ENCODE results near the gene ADAMTSL5. TPM values are rescaled to one million over a fixed set of nuclear protein-coding genes. Genes with fewer than 3 reads are reported as not detected.

ADAMTSL5 gene
- total and polyA plus RNA-seq, 2 of the 13 experiments (the other 11 are each of a cell fraction or from before 2014, with no cell fraction given), result 0.60 to 2.7 TPM

- TF ChIP-seq POLR2G (IDR thresholded peaks at IDR 0.05; ENCODE audit: low read depth, low read length) (no peak), IRF2 (CRISPR knock-in tag; IDR thresholded peaks at IDR 0.05) (no peak), FOXO4 (CRISPR knock-in tag; conservative IDR thresholded peaks at IDR 0.05) (no peak), ZNF430 (CRISPR knock-in tag; IDR thresholded peaks at IDR 0.05) (no peak), ZNF737 (CRISPR knock-in tag; IDR thresholded peaks at IDR 0.05; ENCODE audit: borderline replicate concordance) (no peak), RFX1 (IDR thresholded peaks at IDR 0.05) (no peak), ZGPAT (CRISPR knock-in tag; IDR thresholded peaks at IDR 0.05) (no peak), HOXA5 (CRISPR knock-in tag; IDR thresholded peaks at IDR 0.05) (no peak), MAF1 (CRISPR knock-in tag; IDR thresholded peaks at IDR 0.05; ENCODE audit: borderline replicate concordance) (no peak), NR0B2 (CRISPR knock-in tag; IDR thresholded peaks at IDR 0.05) (no peak), PITX1 (CRISPR knock-in tag; IDR thresholded peaks at IDR 0.05) (no peak), ZNF746 (CRISPR knock-in tag; IDR thresholded peaks at IDR 0.05) (no peak), ZNF619 (CRISPR knock-in tag; IDR thresholded peaks at IDR 0.05) (no peak), KLF12 (CRISPR knock-in tag; IDR thresholded peaks at IDR 0.05; ENCODE audit: borderline replicate concordance) (no peak), ZNF761 (CRISPR knock-in tag; conservative IDR thresholded peaks at IDR 0.05) (no peak), ZNF260 (CRISPR knock-in tag; IDR thresholded peaks at IDR 0.05; ENCODE audit: borderline replicate concordance, low read depth) (no peak), SP1 (IDR thresholded peaks at IDR 0.05) (no peak), SP1 (CRISPR knock-in tag; IDR thresholded peaks at IDR 0.05) (peak; percentile 64; the same call in 1 of the 2 replicates), EZH2 (conservative IDR thresholded peaks at IDR 0.05; ENCODE audit: low read depth, low read length) (no peak)
- TF ChIP-seq, protein P1, sequence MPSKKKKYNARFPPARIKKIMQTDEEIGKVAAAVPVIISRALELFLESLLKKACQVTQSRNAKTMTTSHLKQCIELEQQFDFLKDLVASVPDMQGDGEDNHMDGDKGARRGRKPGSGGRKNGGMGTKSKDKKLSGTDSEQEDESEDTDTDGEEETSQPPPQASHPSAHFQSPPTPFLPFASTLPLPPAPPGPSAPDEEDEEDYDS (CRISPR knock-in tag; IDR thresholded peaks at IDR 0.05), result peak; percentile 45; the same call in 1 of the 2 replicates
- TF ChIP-seq, protein P2, sequence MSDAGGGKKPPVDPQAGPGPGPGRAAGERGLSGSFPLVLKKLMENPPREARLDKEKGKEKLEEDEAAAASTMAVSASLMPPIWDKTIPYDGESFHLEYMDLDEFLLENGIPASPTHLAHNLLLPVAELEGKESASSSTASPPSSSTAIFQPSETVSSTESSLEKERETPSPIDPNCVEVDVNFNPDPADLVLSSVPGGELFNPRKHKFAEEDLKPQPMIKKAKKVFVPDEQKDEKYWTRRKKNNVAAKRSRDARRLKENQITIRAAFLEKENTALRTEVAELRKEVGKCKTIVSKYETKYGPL (CRISPR knock-in tag; IDR thresholded peaks at IDR 0.05), result no peak
- TF ChIP-seq, protein P3, sequence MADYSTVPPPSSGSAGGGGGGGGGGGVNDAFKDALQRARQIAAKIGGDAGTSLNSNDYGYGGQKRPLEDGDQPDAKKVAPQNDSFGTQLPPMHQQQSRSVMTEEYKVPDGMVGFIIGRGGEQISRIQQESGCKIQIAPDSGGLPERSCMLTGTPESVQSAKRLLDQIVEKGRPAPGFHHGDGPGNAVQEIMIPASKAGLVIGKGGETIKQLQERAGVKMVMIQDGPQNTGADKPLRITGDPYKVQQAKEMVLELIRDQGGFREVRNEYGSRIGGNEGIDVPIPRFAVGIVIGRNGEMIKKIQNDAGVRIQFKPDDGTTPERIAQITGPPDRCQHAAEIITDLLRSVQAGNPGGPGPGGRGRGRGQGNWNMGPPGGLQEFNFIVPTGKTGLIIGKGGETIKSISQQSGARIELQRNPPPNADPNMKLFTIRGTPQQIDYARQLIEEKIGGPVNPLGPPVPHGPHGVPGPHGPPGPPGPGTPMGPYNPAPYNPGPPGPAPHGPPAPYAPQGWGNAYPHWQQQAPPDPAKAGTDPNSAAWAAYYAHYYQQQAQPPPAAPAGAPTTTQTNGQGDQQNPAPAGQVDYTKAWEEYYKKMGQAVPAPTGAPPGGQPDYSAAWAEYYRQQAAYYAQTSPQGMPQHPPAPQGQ (CRISPR knock-in tag; IDR thresholded peaks at IDR 0.05; ENCODE audit: borderline replicate concordance), result no peak
- TF ChIP-seq, protein P4, sequence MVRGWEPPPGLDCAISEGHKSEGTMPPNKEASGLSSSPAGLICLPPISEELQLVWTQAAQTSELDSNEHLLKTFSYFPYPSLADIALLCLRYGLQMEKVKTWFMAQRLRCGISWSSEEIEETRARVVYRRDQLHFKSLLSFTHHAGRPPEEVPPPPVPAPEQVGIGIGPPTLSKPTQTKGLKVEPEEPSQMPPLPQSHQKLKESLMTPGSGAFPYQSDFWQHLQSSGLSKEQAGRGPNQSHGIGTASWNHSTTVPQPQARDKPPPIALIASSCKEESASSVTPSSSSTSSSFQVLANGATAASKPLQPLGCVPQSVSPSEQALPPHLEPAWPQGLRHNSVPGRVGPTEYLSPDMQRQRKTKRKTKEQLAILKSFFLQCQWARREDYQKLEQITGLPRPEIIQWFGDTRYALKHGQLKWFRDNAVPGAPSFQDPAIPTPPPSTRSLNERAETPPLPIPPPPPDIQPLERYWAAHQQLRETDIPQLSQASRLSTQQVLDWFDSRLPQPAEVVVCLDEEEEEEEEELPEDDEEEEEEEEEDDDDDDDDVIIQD (CRISPR knock-in tag; IDR thresholded peaks at IDR 0.05; ENCODE audit: low read depth), result no peak
These were observed 57.3 kb downstream of the ADAMTSL5 start (continued) for GRCh38 chr19:1455336-1456120.

Data from HepG2 (cell line).